HUDEP-2 (cell line): ENCODE data around the gene LDLRAD4.

Experiments used
- DNase-seq, 76 experiments: peaks; one replicate each; lab custom pipeline; 2025; ENCODE audit not compliant: unreplicated experiment in 76 of 76; lab: John Stamatoyannopoulos, UW

The LDLRAD4 gene

DNA sequence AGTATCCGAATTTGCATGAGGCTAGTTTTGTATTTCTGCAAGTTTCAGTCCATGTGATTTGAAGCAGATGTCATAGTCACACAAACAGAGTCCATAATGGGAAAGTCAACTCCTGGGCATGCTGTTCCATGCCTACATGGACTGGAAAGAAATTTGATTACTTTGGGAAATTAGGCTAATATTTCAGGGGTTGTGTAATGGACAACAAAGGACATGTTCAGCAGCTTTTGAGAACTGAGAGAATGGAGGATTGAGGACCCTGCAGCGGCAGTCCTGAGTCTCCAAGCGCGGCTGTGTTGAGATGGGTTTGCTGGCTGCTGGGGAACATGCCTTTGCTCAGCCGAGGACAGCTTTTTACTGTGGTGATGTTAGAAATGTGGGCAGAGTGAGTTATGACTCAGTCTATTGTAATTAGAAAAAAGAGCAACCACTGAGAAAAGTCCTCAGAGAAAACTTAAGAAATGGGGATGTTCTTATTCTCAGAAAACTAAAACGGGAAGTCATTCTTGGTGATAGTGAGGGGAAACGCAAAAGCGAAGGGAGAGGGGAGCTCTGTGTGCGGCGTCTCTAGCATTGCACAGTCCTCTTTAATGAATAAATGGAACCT is 358.6 kb downstream of the LDLRAD4 start:
- DNase-seq, result no peak

DNA sequence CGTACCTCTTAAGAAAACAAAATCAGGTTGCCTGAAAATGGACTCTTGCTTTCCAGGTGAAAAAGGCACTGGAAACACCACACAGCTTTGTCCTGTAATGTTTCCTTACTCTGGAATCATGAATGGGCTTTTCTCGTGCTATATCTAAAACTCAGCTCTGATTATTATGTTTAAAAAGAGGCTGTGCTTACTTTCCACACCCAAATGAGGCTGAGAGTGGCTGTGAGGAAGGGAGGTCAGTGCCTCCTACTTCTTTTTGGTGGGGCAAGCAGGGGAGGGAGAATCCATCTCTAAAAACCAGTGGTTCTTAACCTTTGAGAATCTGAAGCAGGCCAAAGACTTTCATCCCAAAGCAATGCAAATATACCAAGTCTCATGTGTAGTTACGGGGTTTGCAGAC is 359.2 kb downstream of the LDLRAD4 start:
- no peak for DNase-seq

DNA sequence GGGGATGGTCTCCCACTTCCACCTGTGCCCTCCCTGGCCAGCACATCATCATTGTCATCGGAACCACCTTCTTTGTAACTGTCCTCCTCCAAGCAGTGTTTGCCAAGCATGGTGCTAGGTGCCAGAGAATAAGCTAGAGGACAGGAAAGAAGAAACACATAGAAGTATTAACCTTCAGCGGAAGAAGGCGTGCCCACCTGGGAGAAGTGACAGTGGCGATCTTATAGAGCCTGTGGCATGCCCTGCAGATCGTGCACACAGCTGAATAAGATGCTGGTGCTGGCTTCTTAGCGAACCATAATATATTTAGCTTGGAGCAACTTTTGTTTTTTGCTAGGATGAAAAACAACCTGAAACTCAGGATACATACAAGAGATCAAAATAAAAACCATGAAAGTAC is 359.8 kb downstream of the LDLRAD4 start:
- DNase-seq, result no peak

DNA sequence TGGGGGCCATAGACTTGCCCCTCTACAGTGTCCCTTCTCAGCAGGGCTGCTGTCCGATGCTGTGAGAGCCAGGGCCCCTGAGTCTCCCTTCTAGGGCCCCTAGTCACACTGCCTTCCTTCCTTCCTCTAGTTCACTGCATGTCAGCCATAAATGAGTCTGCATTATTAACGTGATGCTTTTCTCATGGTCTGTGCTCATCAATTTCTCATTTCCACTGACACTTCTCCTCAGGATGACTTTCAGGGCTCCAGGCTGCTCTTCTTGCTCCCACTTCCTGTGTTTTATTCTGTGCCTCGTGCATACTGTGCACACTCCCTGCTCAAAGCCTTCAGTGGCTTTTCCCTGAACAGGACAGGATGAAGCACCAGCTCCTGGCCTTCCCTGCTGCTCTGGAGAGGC is 361.3 kb downstream of the LDLRAD4 start:
- no peak for DNase-seq

DNA sequence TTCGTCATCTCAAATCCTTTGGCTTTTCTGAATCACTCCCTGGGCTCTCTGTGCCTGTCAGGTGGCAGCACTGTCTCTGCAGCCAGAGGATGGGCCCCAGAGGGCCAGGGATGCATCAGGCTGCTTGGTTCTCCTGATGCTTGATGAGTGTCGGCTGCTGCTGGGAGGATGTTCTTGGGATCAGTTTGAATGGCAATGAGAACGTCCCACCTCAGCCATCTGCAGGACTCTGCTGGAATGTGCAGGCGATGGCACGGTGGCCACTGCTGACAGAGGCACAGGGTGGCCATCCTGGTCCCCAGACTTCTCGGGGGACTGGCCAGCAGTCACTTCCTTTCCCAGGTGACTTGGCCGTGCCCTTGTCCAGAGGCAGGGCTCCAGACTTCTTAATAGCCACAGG is 361.8 kb downstream of the LDLRAD4 start:
- no peak for DNase-seq

DNA sequence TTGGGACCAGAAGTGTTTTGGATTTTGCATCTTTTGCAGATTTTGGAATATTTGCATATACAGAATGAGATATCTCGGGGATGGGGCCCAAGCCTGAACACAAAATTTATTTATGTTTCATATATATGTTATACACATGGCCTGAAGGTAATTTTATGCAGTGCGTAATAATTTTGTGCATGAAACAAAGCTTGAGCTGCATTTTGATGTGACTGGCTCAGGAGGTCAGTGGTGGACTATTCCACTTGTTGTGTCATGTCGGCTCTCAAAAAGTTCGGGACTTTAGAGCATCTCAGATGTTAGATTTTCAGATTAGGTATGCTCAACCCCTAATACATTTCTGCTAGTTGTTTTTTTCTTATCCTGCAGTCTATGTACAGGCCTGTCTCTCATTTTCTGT is 362.4 kb downstream of the LDLRAD4 start:
- no peak for DNase-seq

DNA sequence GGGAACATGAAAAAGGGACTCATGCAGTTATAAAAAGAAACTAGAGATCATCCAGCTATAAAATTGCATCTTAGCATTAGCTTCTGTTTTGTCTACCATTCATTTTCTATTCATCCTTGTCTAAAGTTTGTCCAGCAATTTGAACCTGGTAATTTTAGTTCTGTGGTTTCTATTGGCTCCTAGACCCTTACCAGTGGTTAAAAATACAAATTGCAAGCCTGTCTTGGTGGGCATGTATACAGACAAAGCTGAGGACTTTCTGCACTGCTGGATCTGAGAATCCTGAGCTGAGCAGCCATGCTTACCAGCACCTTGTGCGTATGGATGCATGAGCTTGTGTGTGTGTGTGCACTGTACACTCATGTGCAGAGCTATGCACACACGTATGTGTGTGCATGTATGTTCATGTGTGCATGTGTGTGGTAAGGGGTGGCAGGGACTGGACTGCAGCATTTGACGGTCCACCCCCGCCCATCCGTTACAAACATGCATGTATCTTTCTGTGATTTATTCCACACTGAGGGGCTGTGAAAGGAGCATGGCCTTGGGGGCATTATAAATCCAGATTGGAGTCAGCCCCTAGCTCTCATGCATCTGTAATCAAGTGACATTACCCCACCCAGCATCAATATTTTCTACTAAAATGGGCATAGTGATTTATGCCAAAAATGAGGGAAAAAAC is 363.1 kb downstream of the LDLRAD4 start:
- no peak for DNase-seq

DNA sequence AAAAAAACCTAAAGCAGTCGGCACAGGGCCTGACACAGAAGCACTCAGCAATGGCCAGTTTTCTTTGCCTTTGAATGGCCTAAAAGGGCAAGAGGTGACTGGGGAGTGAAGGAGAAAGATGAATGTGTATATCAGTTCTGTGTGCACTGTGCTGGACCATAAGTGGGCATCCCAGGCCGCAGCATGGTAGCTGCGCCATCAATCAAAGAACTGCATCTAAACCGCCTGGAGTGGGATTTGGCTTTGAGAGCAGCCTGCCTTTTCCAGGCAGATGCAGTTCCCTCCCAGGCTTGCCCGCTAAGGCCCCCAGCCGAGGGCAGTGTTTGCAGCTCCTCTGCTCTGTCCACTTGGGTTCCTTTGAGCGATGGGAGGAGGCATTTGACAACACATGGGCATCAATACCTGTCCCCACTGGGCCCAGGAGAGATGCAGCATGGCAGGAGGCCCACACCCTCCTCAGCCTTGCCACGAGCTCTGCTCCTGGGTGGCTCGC is 363.7 kb downstream of the LDLRAD4 start:
- no peak for DNase-seq

DNA sequence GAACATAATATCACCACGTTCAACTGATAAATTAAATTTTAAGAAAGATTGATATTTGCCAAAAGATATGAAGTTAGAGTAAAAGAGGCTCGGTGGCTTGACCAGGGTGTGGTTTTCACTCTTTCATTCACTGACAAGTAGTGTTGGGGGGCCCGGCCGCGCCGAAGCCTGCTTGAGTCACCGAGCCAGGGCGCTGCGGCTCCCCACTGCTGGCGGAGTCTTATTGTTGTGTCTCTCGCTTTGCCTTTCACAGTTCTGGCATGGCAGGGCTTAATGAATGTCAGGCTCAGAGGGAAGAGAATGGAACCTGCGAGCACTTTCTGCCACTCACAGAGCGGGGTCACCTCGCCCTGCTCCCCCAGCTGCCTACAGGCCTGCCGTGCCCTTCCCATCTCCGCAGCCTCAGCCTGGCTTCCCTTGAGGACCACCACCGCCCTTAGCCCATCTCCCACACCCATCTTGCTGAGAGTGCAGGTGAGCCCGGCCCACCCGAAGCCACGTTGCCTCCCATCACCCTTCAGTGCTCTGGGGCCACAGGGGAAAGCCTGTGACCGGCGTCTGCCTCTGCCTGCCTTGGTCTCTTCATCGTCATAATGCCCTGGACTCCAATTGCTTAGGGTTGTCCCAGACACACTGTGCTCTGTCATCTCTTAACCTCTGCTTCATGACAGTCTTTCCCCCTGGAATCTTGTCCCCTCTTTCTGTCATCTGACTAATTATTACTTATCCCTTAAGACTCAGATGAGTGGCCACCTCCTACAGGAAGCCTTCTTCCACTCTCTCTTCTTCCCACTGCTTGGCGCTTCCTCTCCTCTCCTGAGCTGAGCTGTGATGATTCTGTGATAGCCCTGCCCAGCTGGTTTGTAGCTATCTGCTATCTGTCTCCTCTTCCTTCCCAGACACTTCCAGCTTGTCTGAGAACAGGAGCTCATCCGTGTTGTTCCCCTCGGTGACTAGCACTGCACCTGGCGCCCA is 365.3 kb downstream of the LDLRAD4 start:
- DNase-seq, result no peak

DNA sequence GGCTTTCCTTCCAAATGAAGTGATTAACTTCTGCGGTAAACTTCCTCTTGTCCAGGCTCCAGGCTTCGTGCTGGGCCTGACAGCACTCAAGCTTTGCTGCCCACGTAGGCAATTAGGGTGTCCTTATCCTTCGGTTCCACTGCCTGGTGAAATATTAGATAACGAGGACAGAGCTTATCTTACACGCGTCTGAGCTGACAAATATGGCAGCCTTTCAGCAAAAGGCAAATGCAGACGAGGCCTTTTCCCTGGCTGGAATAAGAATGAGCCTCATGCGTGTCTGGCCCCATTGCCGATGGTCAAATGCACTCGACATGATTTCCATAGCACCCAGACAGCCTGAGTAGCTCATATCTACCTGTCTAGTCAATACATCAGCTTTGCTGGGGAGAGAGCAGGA is 366.3 kb downstream of the LDLRAD4 start:
- DNase-seq, result peak in 37 of 76 experiments; percentile 0 to 79 (median 15)

DNA sequence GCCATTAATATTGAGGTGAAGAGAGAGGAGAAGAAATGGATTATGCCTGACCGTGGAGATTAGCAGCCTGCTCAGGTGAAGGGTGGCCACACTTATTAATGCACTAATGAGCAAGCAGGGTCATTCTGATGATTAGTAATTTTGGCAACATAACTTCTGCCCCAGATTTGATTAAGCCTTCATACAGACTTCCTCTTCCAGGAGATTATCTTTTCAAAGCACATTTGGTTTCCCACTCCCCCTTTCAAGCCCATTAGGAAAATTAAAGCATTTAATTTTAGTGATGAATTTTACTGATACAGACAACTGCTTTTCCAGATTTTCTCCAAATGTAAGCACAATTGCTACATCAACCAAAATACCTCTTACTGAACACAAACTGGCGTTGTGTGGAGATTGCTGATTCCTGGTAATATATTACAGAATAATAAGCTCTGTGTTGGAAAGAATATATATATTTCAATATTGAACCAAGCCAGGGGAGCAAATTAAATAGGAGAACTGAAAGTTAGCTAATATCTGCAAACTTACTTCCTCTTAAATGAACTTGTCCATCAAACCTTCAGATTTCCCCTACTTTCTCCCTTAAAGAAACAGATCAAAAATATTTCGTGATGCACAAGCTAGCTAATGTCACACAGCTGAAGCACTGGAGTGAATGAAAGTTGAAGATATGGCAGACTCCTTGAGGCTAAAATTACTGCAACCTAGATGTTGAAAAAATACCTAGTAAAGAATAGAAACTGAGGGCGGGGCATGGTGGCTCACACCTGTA is 367.0 kb downstream of the LDLRAD4 start:
- no peak for DNase-seq

DNA sequence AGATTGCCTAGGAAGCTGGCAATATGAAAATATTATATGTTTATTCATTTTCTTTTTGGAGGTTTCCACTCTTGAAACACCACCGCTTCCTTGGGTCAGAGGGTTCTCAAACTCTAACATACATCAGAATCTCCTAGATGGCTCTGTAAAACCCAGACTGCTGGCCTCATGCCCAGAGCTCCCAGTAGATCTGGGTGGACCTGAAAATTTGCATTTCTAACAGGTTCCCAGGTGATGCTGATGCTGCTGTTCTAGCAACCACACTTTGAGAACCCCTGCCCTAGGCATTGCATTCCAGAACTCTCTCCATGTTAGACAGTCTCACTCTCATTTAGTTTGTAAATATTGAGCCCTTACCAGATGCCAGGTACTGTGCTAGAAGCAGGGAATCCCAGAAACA is 368.4 kb downstream of the LDLRAD4 start:
- no peak for DNase-seq

DNA sequence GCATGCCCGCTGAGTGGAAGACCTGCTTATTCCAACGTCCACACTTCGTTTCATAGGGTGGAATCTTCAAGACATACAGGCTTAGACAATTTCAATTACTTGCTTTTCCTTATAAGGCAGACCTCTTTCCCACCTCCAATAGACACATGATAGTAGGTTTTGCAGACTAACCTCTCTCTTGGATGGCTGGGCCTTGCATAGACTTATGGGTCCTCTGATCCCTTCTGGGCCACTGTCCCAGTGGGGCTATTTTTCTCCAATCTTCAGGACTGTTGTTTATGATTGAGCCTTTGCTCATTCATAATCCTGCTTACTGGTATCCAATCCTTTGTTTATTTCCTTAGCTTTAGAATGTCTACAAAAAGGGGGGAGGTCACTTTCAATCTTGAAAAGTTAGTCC is 368.9 kb downstream of the LDLRAD4 start:
- DNase-seq, result no peak

DNA sequence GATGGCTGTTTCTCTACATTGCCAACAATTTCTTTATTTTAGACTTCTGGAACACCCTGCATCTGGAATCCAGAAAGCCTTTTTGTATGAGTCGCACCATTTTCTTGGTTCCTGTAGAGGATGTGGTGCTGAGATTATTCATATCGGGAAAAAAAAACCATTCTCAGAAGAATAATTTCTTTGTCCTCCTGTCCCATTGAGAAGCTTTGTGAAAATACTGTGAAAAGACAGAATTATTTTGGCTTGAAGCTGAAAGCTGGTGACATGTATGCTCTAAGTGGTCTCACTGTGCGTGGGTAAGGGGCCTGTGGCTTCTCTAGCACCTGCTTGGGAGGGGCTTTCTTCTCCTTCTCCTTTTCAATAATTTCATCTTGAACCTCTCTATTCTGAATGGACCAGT is 369.4 kb downstream of the LDLRAD4 start:
- no peak for DNase-seq

DNA sequence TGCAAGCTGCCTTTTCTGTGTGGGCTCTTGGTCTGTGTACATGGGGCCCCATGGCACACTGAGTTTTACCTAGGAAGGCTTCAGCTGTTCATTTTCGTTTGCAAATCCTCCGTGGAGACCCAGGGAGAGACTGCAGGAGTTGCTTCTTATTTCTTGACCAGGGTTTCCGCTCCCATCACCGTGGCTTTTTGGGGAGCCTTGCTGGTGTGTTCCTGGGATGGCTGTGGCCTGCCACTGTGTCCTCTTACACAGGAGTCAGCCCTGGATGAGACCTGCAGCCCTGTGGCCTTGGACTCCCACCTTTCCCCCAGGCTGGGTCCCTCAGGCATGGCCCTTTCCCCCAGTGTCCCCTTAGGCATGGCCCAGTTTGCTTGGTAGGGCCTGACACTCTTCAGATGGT is 370.8 kb downstream of the LDLRAD4 start:
- DNase-seq, result no peak

DNA sequence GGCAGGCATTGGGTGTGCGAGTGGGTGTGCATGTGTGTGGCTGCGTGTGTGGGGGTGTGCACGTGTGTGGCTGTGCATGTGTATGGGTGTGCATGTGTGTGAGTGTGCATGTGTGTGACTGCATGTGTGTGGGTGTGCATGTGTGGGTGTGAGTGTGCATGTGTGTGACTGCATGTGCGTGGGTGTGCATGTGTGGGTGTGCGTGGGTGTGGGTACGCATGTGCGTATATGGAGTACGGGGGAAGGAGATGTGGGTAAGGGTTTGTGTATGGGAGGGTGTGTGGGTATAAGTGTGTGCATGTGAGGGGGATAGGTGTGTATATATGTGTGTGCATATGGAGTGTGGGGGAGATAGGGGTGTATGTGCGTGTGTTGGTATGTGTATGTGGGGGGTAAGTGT is 371.4 kb downstream of the LDLRAD4 start:
- no peak for DNase-seq

DNA sequence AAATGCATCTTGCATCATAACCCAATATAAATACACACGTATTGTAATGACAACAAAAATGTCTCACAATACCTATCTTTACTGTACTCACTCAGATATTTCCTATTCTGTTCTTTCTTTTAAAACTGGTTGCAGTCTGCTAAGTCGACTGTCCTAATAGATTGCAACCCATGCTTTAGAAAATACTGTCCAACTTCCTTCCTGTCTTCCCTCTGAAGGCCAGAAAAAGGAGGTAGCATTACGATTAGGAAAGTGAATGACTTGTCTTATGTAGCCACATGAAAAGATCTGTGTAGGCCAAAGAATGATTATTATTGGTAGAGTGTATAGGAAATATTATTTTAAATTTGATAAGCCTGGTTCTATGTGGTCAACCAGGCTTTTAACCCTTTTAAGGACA is 373.7 kb downstream of the LDLRAD4 start:
- DNase-seq, result no peak

DNA sequence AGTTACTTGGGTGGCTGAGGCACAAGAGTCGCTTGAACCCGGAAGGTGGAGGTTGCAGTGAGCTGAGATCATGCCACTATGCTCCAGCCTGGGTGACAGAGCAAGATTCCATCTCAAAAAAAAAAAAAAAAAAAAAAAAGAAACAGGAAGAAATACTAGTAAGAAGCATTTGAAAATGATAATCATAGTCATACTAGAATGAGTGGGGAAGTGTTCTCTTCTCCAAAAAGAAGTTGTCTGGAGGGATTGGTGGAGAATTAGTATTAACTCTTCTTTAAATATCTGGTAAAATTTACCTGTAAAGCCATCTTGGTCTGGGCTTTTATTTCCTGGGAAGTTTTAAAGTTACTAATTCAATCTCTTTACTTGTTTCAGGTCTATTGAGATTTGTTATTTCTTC is 376.0 kb downstream of the LDLRAD4 start:
- no peak for DNase-seq

DNA sequence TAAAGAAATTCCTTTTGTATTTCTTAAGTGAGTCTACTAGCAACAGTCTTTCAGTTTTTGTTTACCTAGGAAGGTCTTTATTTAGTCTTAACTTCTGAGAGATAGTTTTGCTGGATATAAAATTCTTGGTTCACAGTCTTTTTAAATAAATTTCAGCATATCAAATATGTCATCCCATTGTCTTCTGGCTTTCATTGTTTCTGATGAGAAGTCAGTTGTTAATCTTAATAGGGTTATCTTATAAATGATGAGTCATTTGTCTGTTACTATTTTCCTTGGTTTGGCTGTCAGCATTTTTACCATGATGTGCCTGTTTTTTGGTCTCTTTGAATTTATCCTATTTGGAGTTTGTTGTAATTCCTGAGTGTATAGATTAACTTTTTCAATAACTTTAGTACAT is 378.5 kb downstream of the LDLRAD4 start:
- no peak for DNase-seq

DNA sequence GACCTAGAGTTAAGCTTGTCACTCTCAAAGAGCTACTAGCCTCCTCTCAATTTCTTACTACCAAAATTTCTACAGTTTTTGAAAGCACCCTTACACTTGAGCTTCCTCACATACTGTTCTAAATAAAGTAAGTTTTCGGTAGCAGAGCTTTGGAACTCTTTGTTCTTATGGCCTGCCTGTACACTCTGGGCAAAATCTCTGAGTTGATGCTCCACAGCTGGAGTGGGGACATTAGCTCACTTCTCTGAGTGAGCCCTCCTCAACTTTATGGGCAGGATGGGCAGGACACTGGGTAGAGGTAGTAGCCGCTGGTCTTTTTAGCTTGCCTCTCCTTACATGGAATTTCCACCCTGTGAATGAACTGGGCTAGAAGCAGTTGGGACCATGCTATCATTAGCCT is 380.0 kb downstream of the LDLRAD4 start:
- no peak for DNase-seq

DNA sequence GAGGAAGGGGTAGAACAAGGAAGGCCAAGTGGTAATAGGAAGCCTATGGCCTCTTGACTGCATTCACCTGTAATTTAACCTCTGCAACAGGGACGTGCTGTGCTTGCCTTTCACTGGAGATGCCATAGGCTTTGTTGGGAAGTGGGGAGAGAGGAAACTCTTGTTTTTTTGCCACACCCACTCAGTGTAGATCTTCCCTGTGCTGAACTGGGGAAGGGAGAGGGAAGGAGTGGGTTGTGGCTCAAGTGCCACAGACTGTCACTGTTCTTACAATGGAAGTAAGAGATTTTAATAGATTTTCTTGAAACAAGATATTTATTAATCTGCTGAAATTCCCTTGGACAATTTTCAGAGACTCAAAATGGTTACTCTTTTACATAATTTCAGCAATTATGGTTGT is 380.5 kb downstream of the LDLRAD4 start:
- no peak for DNase-seq
